Upper lobe of right lung (tissue), 1 donor: ENCODE results near the gene HSD3B2. TPM values are rescaled to one million over a fixed set of nuclear protein-coding genes. Genes with fewer than 3 reads are reported as not detected.

Source experiments
- ATAC-seq: fragments of 200-7000 bp; cut with Tn5 transposase; one replicate; pipeline ENCODE4 v1.9.1; 2020; ENCODE audit warnings: mild to moderate bottlenecking, moderate library complexity
- DNase-seq: peaks from one replicate; pipeline ENCODE4 v3.0.0-alpha.2; 2020
- H3K27ac ChIP-seq: fragments of 200-600 bp; one replicate; pipeline ENCODE4 v1.8.0; 2022
- H3K27me3 ChIP-seq: fragments of 200-600 bp; one replicate; pipeline ENCODE4 v1.8.0; 2022; ENCODE audit warnings: mild to moderate bottlenecking
- H3K36me3 ChIP-seq: fragments of 200-600 bp; one replicate; pipeline ENCODE4 v1.8.0; 2022
- H3K4me1 ChIP-seq: fragments of 200-600 bp; one replicate; pipeline ENCODE4 v1.8.0; 2022
- H3K4me3 ChIP-seq: fragments of 200-600 bp; one replicate; pipeline ENCODE4 v1.8.0; 2022; ENCODE audit warnings: mild to moderate bottlenecking
- H3K9me3 ChIP-seq: fragments of 200-600 bp; one replicate; pipeline ENCODE4 v1.8.0; 2022
- intact Hi-C: fragments of 100-400 bp; cut with DNase I; formaldehyde crosslinking; loops from one replicate; pipeline ENCODE4 v1.11.0; 2022
- long read RNA-seq: library from polyadenylated mRNA; unstranded; transcript quantifications from one replicate; pipeline ENCODE4 v2.0.0, GENCODE V29; 2021
- total RNA-seq: library from RNA; stranded (reverse); fragmentation: NEBNext Ultra II Directional; extraction: Animal tissue kit (Norgen Biotek cat#: 25700); gene quantifications from one replicate; pipeline ENCODE4 v1.2.1, GENCODE V29; 2021
- TF ChIP-seq, protein P1 (sequence below): fragments of 200-600 bp; IDR thresholded peaks from one replicate; pipeline ENCODE4 v1.8.0; 2022; ENCODE audit warnings: antibody characterized with exemption
- donor health status: DM: no; HTN: yes; CAD: no; lungs with severe emphysema.

HSD3B2 gene
- not detected for total RNA-seq
- long read RNA-seq, result 0 reads

DNA sequence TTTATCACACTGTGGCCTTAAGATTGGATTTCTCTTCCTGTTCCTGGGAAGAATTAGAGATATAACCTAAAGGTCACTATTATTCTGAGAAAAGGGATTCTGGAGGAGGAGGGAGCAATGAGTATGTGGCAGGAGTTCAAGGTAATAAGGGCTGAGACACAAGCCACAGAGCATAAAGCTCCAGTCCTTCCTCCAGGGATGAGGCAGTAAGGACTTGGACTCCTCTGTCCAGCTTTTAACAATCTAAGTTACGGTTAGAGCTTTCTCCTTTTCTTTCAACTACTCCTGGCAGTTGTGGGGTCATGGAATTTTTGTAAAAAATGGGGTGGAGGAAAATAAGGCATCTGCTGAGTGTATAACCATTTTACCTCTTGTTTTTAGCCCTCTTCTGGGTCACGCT lies at the start of gene HSD3B2:
Gene HSD3B2 (plus strand): TSS at position 201 of the 400 bp plus-strand sequence. CDS start 270 bp downstream, outside the sequence.
- Histone ChIP-seq H3K4me1 (no peaks in the 10 kb centered on the region), H3K4me3 (no peak within 1 kb of the TSS), H3K27me3 (no peaks in the 10 kb centered on the region), H3K36me3 (no peaks in the 10 kb centered on the region), H3K9me3 (no peaks in the 10 kb centered on the region), H3K27ac (no peak within 1 kb of the TSS)
- ATAC-seq (no peak), DNase-seq (no peak)
- TF ChIP-seq, protein P1, sequence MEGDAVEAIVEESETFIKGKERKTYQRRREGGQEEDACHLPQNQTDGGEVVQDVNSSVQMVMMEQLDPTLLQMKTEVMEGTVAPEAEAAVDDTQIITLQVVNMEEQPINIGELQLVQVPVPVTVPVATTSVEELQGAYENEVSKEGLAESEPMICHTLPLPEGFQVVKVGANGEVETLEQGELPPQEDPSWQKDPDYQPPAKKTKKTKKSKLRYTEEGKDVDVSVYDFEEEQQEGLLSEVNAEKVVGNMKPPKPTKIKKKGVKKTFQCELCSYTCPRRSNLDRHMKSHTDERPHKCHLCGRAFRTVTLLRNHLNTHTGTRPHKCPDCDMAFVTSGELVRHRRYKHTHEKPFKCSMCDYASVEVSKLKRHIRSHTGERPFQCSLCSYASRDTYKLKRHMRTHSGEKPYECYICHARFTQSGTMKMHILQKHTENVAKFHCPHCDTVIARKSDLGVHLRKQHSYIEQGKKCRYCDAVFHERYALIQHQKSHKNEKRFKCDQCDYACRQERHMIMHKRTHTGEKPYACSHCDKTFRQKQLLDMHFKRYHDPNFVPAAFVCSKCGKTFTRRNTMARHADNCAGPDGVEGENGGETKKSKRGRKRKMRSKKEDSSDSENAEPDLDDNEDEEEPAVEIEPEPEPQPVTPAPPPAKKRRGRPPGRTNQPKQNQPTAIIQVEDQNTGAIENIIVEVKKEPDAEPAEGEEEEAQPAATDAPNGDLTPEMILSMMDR, result no peak
- intact Hi-C loops, result no loop called here

DNA sequence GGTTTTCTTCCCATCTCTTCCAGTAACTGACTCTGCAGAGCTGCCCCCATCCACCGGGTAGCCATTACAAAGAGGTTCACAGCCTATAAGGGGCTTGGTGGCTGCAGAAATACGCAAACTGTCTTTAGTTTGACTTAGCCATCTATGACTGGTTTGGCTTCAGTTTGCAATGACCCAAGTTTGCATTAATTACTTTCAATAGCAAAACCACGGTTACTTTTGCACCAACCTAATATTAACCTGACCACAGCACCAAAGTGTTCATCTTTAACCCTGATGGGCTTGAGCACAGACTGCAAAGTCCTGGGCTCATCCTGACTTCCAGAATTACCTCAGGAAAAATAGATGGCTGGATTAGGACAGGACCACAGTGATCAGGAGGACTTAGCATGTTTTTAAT lies 48.5 kb upstream of the HSD3B2 start:
- H3K4me3 ChIP-seq, result no peak overlapping the region
- ATAC-seq (no peak), DNase-seq (no peak)
- no peak overlapping the region for H3K27ac ChIP-seq
- H3K9me3 ChIP-seq, result no peaks in the 10 kb centered on the region
- no peaks in the 10 kb centered on the region for H3K36me3 ChIP-seq
- intact Hi-C loops, result no loop called here
- TF ChIP-seq, protein P1, result no peak
- H3K4me1 ChIP-seq, result no peaks in the 10 kb centered on the region
- no peaks in the 10 kb centered on the region for H3K27me3 ChIP-seq

DNA sequence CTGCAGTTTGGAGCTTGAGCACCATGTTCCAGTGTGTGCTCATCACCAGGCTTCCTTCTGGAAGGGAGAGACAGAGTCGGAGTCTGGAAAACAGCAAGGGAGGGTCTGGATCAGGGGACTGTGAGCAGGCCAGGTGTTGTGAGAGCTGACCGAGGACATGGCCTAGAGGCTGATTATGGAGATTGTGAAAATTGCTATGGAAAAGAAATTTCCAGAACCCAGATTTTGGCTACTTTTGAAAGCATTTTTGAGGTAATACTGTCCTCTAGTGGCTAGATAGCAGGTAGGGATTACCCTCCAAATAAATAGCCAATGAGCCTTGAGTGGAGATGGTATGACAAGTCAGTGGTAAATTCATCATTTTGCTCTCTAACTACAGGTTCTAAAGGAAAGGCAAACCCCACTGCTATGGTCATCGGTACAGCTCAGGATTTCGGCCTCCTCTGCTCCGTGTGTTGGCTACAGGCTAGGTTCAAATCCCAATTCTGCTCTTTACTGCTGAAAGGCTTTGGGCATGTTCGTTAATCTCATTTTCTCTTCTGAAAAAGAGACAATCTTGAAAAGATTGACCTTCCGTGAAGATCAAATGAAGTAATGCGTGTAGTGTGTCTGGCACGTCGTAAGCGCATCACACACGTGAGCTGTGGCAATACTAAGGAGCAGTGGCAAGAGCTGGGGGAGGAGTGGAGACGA lies 47.4 kb upstream of the HSD3B2 start:
- ATAC-seq, result no peak
- TF ChIP-seq, protein P1, result peak; percentile 69
- no peak overlapping the region for H3K4me3 ChIP-seq
- no peaks in the 10 kb centered on the region for H3K9me3 ChIP-seq
- H3K4me1 ChIP-seq, result no peaks in the 10 kb centered on the region
- H3K36me3 ChIP-seq, result no peaks in the 10 kb centered on the region
- no peak for DNase-seq
- intact Hi-C loops, result no loop called here
- no peak overlapping the region for H3K27ac ChIP-seq
- no peaks in the 10 kb centered on the region for H3K27me3 ChIP-seq

DNA sequence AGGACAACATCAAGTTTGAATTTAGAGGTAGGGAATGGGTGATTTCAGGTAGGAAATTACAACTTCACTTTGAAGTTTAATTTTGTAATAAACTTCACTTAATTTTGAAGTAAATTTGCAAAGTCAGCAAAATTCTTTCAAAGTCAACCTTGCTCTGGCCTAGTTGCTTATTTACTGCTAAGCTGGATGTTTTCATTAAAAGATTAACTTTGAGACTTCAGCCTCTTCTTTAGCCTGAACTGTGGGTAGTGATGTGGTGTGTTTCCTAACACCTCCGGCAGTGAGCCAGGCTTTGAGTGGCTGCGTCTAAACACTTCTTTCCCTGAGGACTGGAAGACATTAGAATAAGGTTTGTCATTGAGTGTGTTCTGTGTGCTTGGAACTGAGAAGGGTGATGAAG lies 46.4 kb upstream of the HSD3B2 start, which contains the start of gene HAO2:
Gene HAO2 (plus strand): TSS at position 232 of the 400 bp plus-strand sequence. CDS start 12,301 bp downstream, outside the sequence.
- TF ChIP-seq, protein P1, result no peak
- DNase-seq (peak; percentile 72), ATAC-seq (peak; percentile 48)
- Histone ChIP-seq H3K27ac (no peak within 1 kb of the TSS), H3K36me3 (no peaks in the 10 kb centered on the region), H3K27me3 (no peaks in the 10 kb centered on the region), H3K4me1 (no peaks in the 10 kb centered on the region), H3K9me3 (no peaks in the 10 kb centered on the region), H3K4me3 (no peak within 1 kb of the TSS)
- intact Hi-C loops, result no loop called here

DNA sequence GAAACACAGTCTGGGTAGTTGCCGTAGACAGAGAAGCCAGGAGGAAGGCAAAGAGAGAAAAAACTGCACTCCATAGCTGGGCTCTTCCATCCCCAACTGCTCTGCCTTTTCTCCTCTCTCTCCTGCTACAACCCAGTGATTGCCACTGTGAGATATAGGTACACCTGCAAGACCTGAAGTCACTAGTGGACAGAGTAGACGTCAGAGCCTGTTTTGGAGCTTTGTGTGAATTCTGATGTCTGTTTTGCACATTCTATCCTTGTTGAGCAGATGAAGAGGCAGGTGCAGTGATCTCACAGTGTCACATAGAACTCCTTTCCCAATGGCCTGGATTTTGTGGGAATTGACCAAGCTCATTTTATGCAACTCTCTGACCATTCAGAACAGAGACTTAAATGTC lies 44.2 kb upstream of the HSD3B2 start:
- no peaks in the 10 kb centered on the region for H3K9me3 ChIP-seq
- no peak for DNase-seq

More for the DNA sequence above, 44.2 kb upstream of the HSD3B2 start:
- no peaks in the 10 kb centered on the region for H3K27me3 ChIP-seq
- no peak overlapping the region for H3K27ac ChIP-seq
- intact Hi-C loops, result no loop called here
- no peak for ATAC-seq
- H3K4me1 ChIP-seq, result no peaks in the 10 kb centered on the region
- H3K36me3 ChIP-seq, result no peaks in the 10 kb centered on the region
- TF ChIP-seq, protein P1, result no peak
- no peak overlapping the region for H3K4me3 ChIP-seq
